Gastroesophageal sphincter (tissue), 3 donors: ENCODE measurements around the gene AHDC1.

Source experiments
- EP300 ChIP-seq: sonication (generic); formaldehyde crosslinking; IDR thresholded peaks from one replicate; pipeline ENCODE4 v1.6.1; 2017; ENCODE audit warnings: antibody characterized with exemption, mild to moderate bottlenecking
- POLR2A ChIP-seq, 2 donors: fragments of 450-650 bp; IDR thresholded peaks; one replicate each; pipeline ENCODE4 v1.6.1; 2017; ENCODE audit warnings: antibody characterized with exemption in 2 of 2, mild to moderate bottlenecking in 2 of 2, moderate library complexity in 1 of 2
- TF ChIP-seq, protein P1 (sequence below), 4 experiments: fragments of 200-600 bp in 2 of 4; fragments of 450-650 bp in 2 of 4; sonication (generic) in 1 of 4; IDR thresholded peaks; one replicate each; pipeline ENCODE4 v1.5.1; 2017 to 2019; ENCODE audit warnings: antibody characterized with exemption in 4 of 4, mild to moderate bottlenecking in 2 of 4, moderate library complexity in 2 of 4

DNA sequence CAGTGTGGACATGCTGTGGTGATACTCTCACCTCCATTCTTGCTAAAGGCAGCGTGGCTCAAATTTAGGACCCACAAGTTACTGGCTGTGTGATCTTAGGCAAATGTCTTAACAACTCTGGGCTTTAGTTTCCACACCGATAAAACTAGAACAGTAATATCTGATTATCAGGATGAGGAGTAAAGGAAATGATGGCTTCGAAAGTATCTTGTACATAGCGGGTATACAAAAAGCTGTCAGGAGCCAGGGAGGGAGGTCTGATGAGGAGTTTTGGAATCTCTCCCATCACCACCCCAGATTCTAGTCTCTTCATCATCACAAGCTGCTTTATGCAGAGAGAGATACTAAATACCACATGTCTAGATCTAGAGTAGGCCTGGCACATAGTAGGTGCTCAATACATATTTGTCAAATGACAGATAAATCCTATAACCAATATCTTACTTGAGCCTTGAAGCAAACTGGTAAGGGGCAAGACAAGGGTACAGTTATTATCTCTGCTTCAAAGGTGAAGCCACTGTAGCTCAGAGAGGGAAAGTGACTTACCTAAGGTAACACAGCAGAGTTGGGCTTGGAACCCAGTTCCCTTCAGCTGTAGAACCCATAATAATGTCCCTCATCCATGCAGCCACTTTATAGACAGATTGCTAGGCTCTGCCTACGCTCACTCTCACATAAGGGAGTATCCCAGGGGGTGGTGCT, 40.6 kb upstream of the AHDC1 start:
- TF ChIP-seq EP300 (no peak), POLR2A (IDR thresholded peaks at IDR 0.05) (no peak)
- TF ChIP-seq, protein P1, sequence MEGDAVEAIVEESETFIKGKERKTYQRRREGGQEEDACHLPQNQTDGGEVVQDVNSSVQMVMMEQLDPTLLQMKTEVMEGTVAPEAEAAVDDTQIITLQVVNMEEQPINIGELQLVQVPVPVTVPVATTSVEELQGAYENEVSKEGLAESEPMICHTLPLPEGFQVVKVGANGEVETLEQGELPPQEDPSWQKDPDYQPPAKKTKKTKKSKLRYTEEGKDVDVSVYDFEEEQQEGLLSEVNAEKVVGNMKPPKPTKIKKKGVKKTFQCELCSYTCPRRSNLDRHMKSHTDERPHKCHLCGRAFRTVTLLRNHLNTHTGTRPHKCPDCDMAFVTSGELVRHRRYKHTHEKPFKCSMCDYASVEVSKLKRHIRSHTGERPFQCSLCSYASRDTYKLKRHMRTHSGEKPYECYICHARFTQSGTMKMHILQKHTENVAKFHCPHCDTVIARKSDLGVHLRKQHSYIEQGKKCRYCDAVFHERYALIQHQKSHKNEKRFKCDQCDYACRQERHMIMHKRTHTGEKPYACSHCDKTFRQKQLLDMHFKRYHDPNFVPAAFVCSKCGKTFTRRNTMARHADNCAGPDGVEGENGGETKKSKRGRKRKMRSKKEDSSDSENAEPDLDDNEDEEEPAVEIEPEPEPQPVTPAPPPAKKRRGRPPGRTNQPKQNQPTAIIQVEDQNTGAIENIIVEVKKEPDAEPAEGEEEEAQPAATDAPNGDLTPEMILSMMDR (IDR thresholded peaks at IDR 0.05) = no peak
